OCI-M2 (cell line): Measurements from ENCODE around the gene DRGX.

Experiments
- DNase-seq: peaks from one replicate; lab custom pipeline; 2025; ENCODE audit not compliant: unreplicated experiment; lab: John Stamatoyannopoulos, UW

The DRGX gene

GRCh38 chr10:49408519-49409306 is 12.8 kb upstream of the DRGX start:
- no peak for DNase-seq

- DNase-seq: no peak
Observed at GRCh38 chr10:49407552-49408137, 11.8 kb upstream of the DRGX start.

GRCh38 chr10:49407151-49407550 is 11.3 kb upstream of the DRGX start:
- DNase-seq: no peak

GRCh38 chr10:49404321-49404878 is 8.5 kb upstream of the DRGX start:
- no peak for DNase-seq

- no peak for DNase-seq
Observed at GRCh38 chr10:49403363-49403762, 7.5 kb upstream of the DRGX start.

GRCh38 chr10:49400365-49400764 is 4.5 kb upstream of the DRGX start:
- no peak for DNase-seq

- DNase-seq: no peak
Observed at GRCh38 chr10:49398986-49399385, 3.1 kb upstream of the DRGX start.

- DNase-seq: no peak
Observed at GRCh38 chr10:49398000-49398861, 2.3 kb upstream of the DRGX start.

GRCh38 chr10:49397036-49397999 is 1.4 kb upstream of the DRGX start:
- DNase-seq: no peak

- DNase-seq: no peak
Observed at GRCh38 chr10:49396666-49396999, 744 bp upstream of the DRGX start.

GRCh38 chr10:49394933-49395740 is 752 bp downstream of the DRGX start:
- no peak for DNase-seq

GRCh38 chr10:49393757-49394156 is 2.1 kb downstream of the DRGX start:
- no peak for DNase-seq

GRCh38 chr10:49393301-49393700 is 2.6 kb downstream of the DRGX start:
- no peak for DNase-seq

- no peak for DNase-seq
Observed at GRCh38 chr10:49389361-49389933, 6.4 kb downstream of the DRGX start.

- no peak for DNase-seq
Observed at GRCh38 chr10:49388161-49388560, 7.7 kb downstream of the DRGX start.

GRCh38 chr10:49387071-49387470 is 8.8 kb downstream of the DRGX start:
- no peak for DNase-seq

- no peak for DNase-seq
Observed at GRCh38 chr10:49385939-49386922, 9.7 kb downstream of the DRGX start.

- no peak for DNase-seq
Observed at GRCh38 chr10:49384268-49384953, 11.5 kb downstream of the DRGX start.
